ENCODE measurements around the gene DCAF8L2. TPM values are rescaled to one million over a fixed set of nuclear protein-coding genes. Genes with fewer than 3 reads are reported as not detected.

DCAF8L2 gene
- polyA plus RNA-seq, 1 donor from 2014 or later: not detected

GRCh38 chrX:27626066-27626465 lies 35.9 kb downstream of the DCAF8L2 start:
- Histone ChIP-seq H2AFZ (ENCODE audit: low read depth, low read length) (no peak overlapping the region), H4K20me1 (ENCODE audit: insufficient read depth) (no peaks in the 10 kb centered on the region), H3K27me3 (ENCODE audit: insufficient read depth, low read depth, low read length) (no peaks in the 10 kb centered on the region), H3K4me3 (ENCODE audit: low read length) (no peak overlapping the region), H3K9me3 (ENCODE audit: low read length) (no peaks in the 10 kb centered on the region), H3K4me2 (ENCODE audit: low read length) (no peak overlapping the region), H3K9ac (ENCODE audit: low read length) (no peak overlapping the region), H3K79me2 (replicated peaks; ENCODE audit: insufficient read depth, low read length) (no peaks in the 10 kb centered on the region), H3F3A (ENCODE audit: insufficient read depth, low read length, poor library complexity, severe bottlenecking) (no peaks in the 10 kb centered on the region), H3K9me2 (ENCODE audit: insufficient read depth, low read length) (no peaks in the 10 kb centered on the region), H3K36me3 (ENCODE audit: insufficient read depth, low read length) (no peaks in the 10 kb centered on the region), H3K27ac (ENCODE audit: low read length) (no peak overlapping the region)
- TF ChIP-seq REST (IDR thresholded peaks at IDR 0.05; ENCODE audit: borderline replicate concordance) (no peak), RAD21 (conservative IDR thresholded peaks at IDR 0.05) (no peak), EZH2 (IDR thresholded peaks at IDR 0.05; ENCODE audit: borderline replicate concordance, insufficient read depth, low read length, poor library complexity, severe bottlenecking) (no peak), MXI1 (conservative IDR thresholded peaks at IDR 0.05; ENCODE audit: poor library complexity, severe bottlenecking) (no peak)

- H3K27ac ChIP-seq (ENCODE audit: low read length): no peak overlapping the region
- no peak overlapping the region for H3K4me2 ChIP-seq (ENCODE audit: low read length)
- no peak overlapping the region for H3K9ac ChIP-seq (ENCODE audit: low read length)
- no peak overlapping the region for H2AFZ ChIP-seq (ENCODE audit: low read depth, low read length)
- no peak for TF ChIP-seq REST (IDR thresholded peaks at IDR 0.05; ENCODE audit: borderline replicate concordance)
- TF ChIP-seq TAF1 (IDR thresholded peaks at IDR 0.05; ENCODE audit: low read depth): no peak
- no peak for TF ChIP-seq EP300 (conservative IDR thresholded peaks at IDR 0.05; ENCODE audit: poor library complexity, severe bottlenecking)
- TF ChIP-seq RAD21 (conservative IDR thresholded peaks at IDR 0.05): no peak
- no peak for TF ChIP-seq EZH2 (IDR thresholded peaks at IDR 0.05; ENCODE audit: borderline replicate concordance, insufficient read depth, low read length, poor library complexity, severe bottlenecking)
- no peak for TF ChIP-seq POLR2AphosphoS5 (IDR thresholded peaks at IDR 0.05)
- no peak for TF ChIP-seq SMC3 (conservative IDR thresholded peaks at IDR 0.05; ENCODE audit: poor library complexity)
- TF ChIP-seq MXI1 (conservative IDR thresholded peaks at IDR 0.05; ENCODE audit: poor library complexity, severe bottlenecking): no peak
- no peak for TF ChIP-seq CTCF (IDR thresholded peaks at IDR 0.05; ENCODE audit: poor library complexity, severe bottlenecking)
- no peak overlapping the region for H3K4me3 ChIP-seq (ENCODE audit: low read length)
- no peaks in the 10 kb centered on the region for H3K36me3 ChIP-seq (ENCODE audit: insufficient read depth, low read length)
- no peaks in the 10 kb centered on the region for H3K79me2 ChIP-seq (replicated peaks; ENCODE audit: insufficient read depth, low read length)
- no peaks in the 10 kb centered on the region for H3F3A ChIP-seq (ENCODE audit: insufficient read depth, low read length, poor library complexity, severe bottlenecking)
- H3K27me3 ChIP-seq (ENCODE audit: insufficient read depth, low read depth, low read length): no peaks in the 10 kb centered on the region
- no peaks in the 10 kb centered on the region for H3K9me3 ChIP-seq (ENCODE audit: low read length)
- H3K9me2 ChIP-seq (ENCODE audit: insufficient read depth, low read length): no peaks in the 10 kb centered on the region
- H4K20me1 ChIP-seq (ENCODE audit: insufficient read depth): no peaks in the 10 kb centered on the region
Measured at GRCh38 chrX:27633328-27633727, 43.2 kb downstream of the DCAF8L2 start.
